ENCODE results near the gene KIF7. TPM values are rescaled to one million over a fixed set of nuclear protein-coding genes. Genes with fewer than 3 reads are reported as not detected.
"Not testable (repeated sequence)": the region's sequence is repeated elsewhere in the genome, so short reads cannot be mapped to it uniquely, and the experiment has no call there.

The KIF7 gene
- total and polyA plus RNA-seq, 4 experiments from 2014 or later: not detected

DNA sequence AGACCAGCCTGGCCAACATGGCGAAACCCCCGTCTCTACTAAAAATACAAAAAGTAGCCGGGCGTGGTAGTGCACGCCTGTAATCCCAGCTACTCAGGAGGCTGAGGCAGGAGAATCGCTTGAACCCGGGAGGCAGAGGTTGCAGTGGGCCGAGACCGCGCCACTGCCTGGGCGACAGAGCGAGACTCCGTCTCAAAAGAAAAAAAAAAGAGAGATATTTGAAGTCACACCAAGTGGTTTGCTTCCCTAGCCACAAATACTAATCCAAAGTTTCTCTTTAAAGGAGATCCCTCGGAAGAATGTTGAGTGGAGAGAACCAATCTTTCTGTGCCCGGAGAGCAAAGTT lies 34.6 kb upstream of the KIF7 start:
- H3K36me3 Mint-ChIP-seq; H3K4me1 ChIP-seq (ENCODE audit: insufficient read depth, low read length); H3K27me3 ChIP-seq (ENCODE audit: insufficient read depth, low read length); DNase-seq; H3K9me3 Mint-ChIP-seq; H3K36me3 ChIP-seq (ENCODE audit: insufficient read depth, low read length); POLR2A ChIA-PET (ENCODE audit: partially characterized antibody); H3K27me3 Mint-ChIP-seq; H3K9me3 ChIP-seq (ENCODE audit: control insufficient read depth in 1 of 2, low read length in 2 of 2); CTCF ChIA-PET (ENCODE audit: partially characterized antibody): not testable (repeated sequence)
- H3K4me1 Mint-ChIP-seq: peaks cover 5 to 21% (median 14%) of the 10 kb centered on the region in 4 donors
- Histone ChIP-seq H3K27ac (ENCODE audit: low read depth, low read length) (peak overlapping the region; percentile 40), H3K4me3 (ENCODE audit: low read length in 2 of 2) (peak overlapping the region; percentile 76 to 98)
- intact Hi-C loops (cut with micrococcal nuclease): loop anchor here (1.0 to 2.0 kb wide), 2 partner anchors 115 to 204 kb away; partner anchors contain the start of gene TICRR
- peak overlapping the region in 5 of 7 donors; percentile 57 to 96 (median 93) for H3K27ac Mint-ChIP-seq
- H3K4me3 Mint-ChIP-seq: peak overlapping the region; percentile 87 to 94 (median 90)

- DNase-seq: no peak
- ChIA-PET POLR2A (ENCODE audit: partially characterized antibody) (no interaction called here), CTCF (ENCODE audit: partially characterized antibody) (no interaction called here)
- H3K36me3 ChIP-seq (ENCODE audit: insufficient read depth, low read length): no peaks in the 10 kb centered on the region
- intact Hi-C loops (cut with micrococcal nuclease): no loop called here
- H3K27ac Mint-ChIP-seq: peak overlapping the region in 1 of 7 donors; percentile 44
- peaks cover 8% of the 10 kb centered on the region for H3K4me1 ChIP-seq (ENCODE audit: insufficient read depth, low read length)
- H3K27ac ChIP-seq (ENCODE audit: low read depth, low read length): no peak overlapping the region
- H3K4me3 Mint-ChIP-seq: no peak overlapping the region
- H3K9me3 Mint-ChIP-seq: no peaks in the 10 kb centered on the region
- no peaks in the 10 kb centered on the region for H3K27me3 Mint-ChIP-seq
- H3K4me1 Mint-ChIP-seq: peaks cover 5 to 21% (median 14%) of the 10 kb centered on the region in 4 donors
- no peaks in the 10 kb centered on the region for H3K9me3 ChIP-seq (ENCODE audit: control insufficient read depth in 1 of 2, low read length in 2 of 2)
- H3K27me3 ChIP-seq (ENCODE audit: insufficient read depth, low read length): no peaks in the 10 kb centered on the region
- H3K36me3 Mint-ChIP-seq: peaks cover 13 to 34% of the 10 kb centered on the region in 2 donors
- no peak overlapping the region for H3K4me3 ChIP-seq (ENCODE audit: low read length in 2 of 2)
These were observed 31.3 kb upstream of the KIF7 start for GRCh38 chr15:89686522-89686921.

DNA sequence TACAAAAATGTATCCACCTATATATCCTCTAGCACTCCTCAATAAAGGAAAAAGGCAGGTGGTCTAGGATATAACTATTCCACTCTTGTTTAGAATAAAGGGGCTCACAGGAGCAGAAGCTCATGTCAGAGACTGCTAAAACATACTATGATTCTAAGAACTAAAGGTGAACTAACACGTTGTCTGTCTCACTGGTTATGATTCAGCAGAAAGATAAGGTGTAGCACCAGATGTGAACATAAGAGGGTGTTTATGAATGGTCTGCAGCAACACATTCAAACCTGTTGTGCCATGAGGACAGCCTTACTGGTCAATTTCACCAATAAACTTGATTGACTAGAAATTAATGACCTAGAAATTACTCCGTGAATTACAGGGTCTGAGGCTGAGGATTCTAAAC lies 30.7 kb upstream of the KIF7 start:
- DNase-seq: no peak
- Histone ChIP-seq H3K36me3 (ENCODE audit: insufficient read depth, low read length) (no peaks in the 10 kb centered on the region), H3K9me3 (ENCODE audit: control insufficient read depth in 1 of 2, low read length in 2 of 2) (no peaks in the 10 kb centered on the region), H3K4me3 (ENCODE audit: low read length in 2 of 2) (no peak overlapping the region), H3K27me3 (ENCODE audit: insufficient read depth, low read length) (no peaks in the 10 kb centered on the region), H3K4me1 (ENCODE audit: insufficient read depth, low read length) (peaks cover 8% of the 10 kb centered on the region), H3K27ac (ENCODE audit: low read depth, low read length) (no peak overlapping the region)
- Mint-ChIP-seq H3K27ac (no peak overlapping the region), H3K27me3 (no peaks in the 10 kb centered on the region), H3K9me3 (no peaks in the 10 kb centered on the region), H3K4me3 (no peak overlapping the region), H3K36me3 (peaks cover 13 to 34% of the 10 kb centered on the region in 2 donors), H3K4me1 (peaks cover 4 to 17% (median 12%) of the 10 kb centered on the region in 4 donors)
- POLR2A ChIA-PET (ENCODE audit: partially characterized antibody): no interaction called here
- intact Hi-C loops (cut with micrococcal nuclease): no loop called here
- CTCF ChIA-PET (ENCODE audit: partially characterized antibody): no interaction called here

DNA sequence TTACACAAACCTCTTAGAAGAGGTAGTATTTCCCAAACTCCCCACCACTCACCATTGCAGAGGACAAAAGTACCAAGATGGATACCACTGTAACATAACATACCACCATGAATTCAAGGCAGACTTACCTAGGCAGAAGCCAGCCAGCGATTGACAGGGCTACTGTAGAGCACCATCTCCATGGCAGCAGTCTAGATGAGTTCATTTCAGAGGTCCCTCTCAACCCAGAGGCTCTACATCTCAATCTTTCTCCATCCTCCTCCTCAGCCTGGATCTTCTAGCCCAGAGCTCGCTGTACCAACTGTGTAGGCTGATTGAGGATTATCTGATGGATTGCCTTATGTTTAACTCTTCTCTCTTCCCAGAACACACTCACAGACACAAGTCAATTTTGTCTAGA lies 25.9 kb upstream of the KIF7 start:
- ChIA-PET CTCF (ENCODE audit: partially characterized antibody) (no interaction called here), POLR2A (ENCODE audit: partially characterized antibody) (no interaction called here)
- Histone ChIP-seq H3K27ac (ENCODE audit: low read depth, low read length) (no peak overlapping the region), H3K4me1 (ENCODE audit: insufficient read depth, low read length) (no peaks in the 10 kb centered on the region), H3K36me3 (ENCODE audit: insufficient read depth, low read length) (no peaks in the 10 kb centered on the region), H3K9me3 (ENCODE audit: control insufficient read depth in 1 of 2, low read length in 2 of 2) (no peaks in the 10 kb centered on the region), H3K27me3 (ENCODE audit: insufficient read depth, low read length) (no peaks in the 10 kb centered on the region), H3K4me3 (ENCODE audit: low read length in 2 of 2) (no peak overlapping the region)
- peaks cover 7 to 30% of the 10 kb centered on the region in 2 donors for H3K36me3 Mint-ChIP-seq
- H3K9me3 Mint-ChIP-seq: no peaks in the 10 kb centered on the region
- intact Hi-C loops (cut with micrococcal nuclease): no loop called here
- H3K4me3 Mint-ChIP-seq: no peak overlapping the region
- H3K27ac Mint-ChIP-seq: no peak overlapping the region
- DNase-seq: no peak
- H3K4me1 Mint-ChIP-seq: no peaks in the 10 kb centered on the region
- H3K27me3 Mint-ChIP-seq: no peaks in the 10 kb centered on the region

- H3K36me3 Mint-ChIP-seq: peaks cover 4 to 27% of the 10 kb centered on the region in 2 donors
- intact Hi-C loops (cut with micrococcal nuclease): no loop called here
- Histone ChIP-seq H3K9me3 (ENCODE audit: control insufficient read depth in 1 of 2, low read length in 2 of 2) (no peaks in the 10 kb centered on the region), H3K36me3 (ENCODE audit: insufficient read depth, low read length) (no peaks in the 10 kb centered on the region), H3K27me3 (ENCODE audit: insufficient read depth, low read length) (no peaks in the 10 kb centered on the region), H3K27ac (ENCODE audit: low read depth, low read length) (no peak overlapping the region), H3K4me1 (ENCODE audit: insufficient read depth, low read length) (no peaks in the 10 kb centered on the region), H3K4me3 (ENCODE audit: low read length in 2 of 2) (no peak overlapping the region)
- no peaks in the 10 kb centered on the region for H3K27me3 Mint-ChIP-seq
- no peaks in the 10 kb centered on the region for H3K9me3 Mint-ChIP-seq
- H3K4me3 Mint-ChIP-seq: no peak overlapping the region
- no peak overlapping the region for H3K27ac Mint-ChIP-seq
- DNase-seq: no peak
- H3K4me1 Mint-ChIP-seq: no peaks in the 10 kb centered on the region
- CTCF ChIA-PET (ENCODE audit: partially characterized antibody): no interaction called here
- POLR2A ChIA-PET (ENCODE audit: partially characterized antibody): no interaction called here
These were observed 25.1 kb upstream of the KIF7 start for GRCh38 chr15:89680282-89680873.

GRCh38 chr15:89679212-89679611 lies 23.9 kb upstream of the KIF7 start, which contains the start of gene PLIN1:
Gene PLIN1 (minus strand): TSS chr15:89679367. CDS start chr15:89677489, 1,878 bp downstream.
- ChIA-PET POLR2A (ENCODE audit: partially characterized antibody) (no interaction called here), CTCF (ENCODE audit: partially characterized antibody) (no interaction called here)
- H3K27ac ChIP-seq (ENCODE audit: low read depth, low read length): no peak within 1 kb of the TSS
- H3K4me3 Mint-ChIP-seq: no peak within 1 kb of the TSS
- no peaks in the 10 kb centered on the region for H3K4me1 ChIP-seq (ENCODE audit: insufficient read depth, low read length)
- no peaks in the 10 kb centered on the region for H3K9me3 Mint-ChIP-seq
- no peak within 1 kb of the TSS for H3K4me3 ChIP-seq (ENCODE audit: low read length in 2 of 2)
- H3K27me3 ChIP-seq (ENCODE audit: insufficient read depth, low read length): no peaks in the 10 kb centered on the region
- peaks cover 3 to 25% of the 10 kb centered on the region in 2 donors for H3K36me3 Mint-ChIP-seq
- DNase-seq: no peak
- H3K27me3 Mint-ChIP-seq: no peaks in the 10 kb centered on the region
- no peak within 1 kb of the TSS for H3K27ac Mint-ChIP-seq
- H3K9me3 ChIP-seq (ENCODE audit: control insufficient read depth in 1 of 2, low read length in 2 of 2): no peaks in the 10 kb centered on the region
- no peaks in the 10 kb centered on the region for H3K4me1 Mint-ChIP-seq
- intact Hi-C loops (cut with micrococcal nuclease): no loop called here
- no peaks in the 10 kb centered on the region for H3K36me3 ChIP-seq (ENCODE audit: insufficient read depth, low read length)

- Mint-ChIP-seq H3K27me3 (peaks cover 0 to 4% of the 10 kb centered on the region in 2 donors), H3K4me3 (no peak overlapping the region), H3K4me1 (no peaks in the 10 kb centered on the region), H3K36me3 (peaks cover 0 to 7% of the 10 kb centered on the region in 2 donors), H3K27ac (no peak overlapping the region), H3K9me3 (no peaks in the 10 kb centered on the region)
- Histone ChIP-seq H3K9me3 (ENCODE audit: control insufficient read depth in 1 of 2, low read length in 2 of 2) (no peaks in the 10 kb centered on the region), H3K27ac (ENCODE audit: low read depth, low read length) (no peak overlapping the region), H3K4me1 (ENCODE audit: insufficient read depth, low read length) (no peaks in the 10 kb centered on the region), H3K27me3 (ENCODE audit: insufficient read depth, low read length) (no peaks in the 10 kb centered on the region), H3K4me3 (ENCODE audit: low read length in 2 of 2) (no peak overlapping the region), H3K36me3 (ENCODE audit: insufficient read depth, low read length) (no peaks in the 10 kb centered on the region)
- DNase-seq: no peak
- CTCF ChIA-PET (ENCODE audit: partially characterized antibody): no interaction called here
- POLR2A ChIA-PET (ENCODE audit: partially characterized antibody): no interaction called here
- intact Hi-C loops (cut with micrococcal nuclease): no loop called here
These were observed 22.1 kb upstream of the KIF7 start for GRCh38 chr15:89677381-89677780.

DNA sequence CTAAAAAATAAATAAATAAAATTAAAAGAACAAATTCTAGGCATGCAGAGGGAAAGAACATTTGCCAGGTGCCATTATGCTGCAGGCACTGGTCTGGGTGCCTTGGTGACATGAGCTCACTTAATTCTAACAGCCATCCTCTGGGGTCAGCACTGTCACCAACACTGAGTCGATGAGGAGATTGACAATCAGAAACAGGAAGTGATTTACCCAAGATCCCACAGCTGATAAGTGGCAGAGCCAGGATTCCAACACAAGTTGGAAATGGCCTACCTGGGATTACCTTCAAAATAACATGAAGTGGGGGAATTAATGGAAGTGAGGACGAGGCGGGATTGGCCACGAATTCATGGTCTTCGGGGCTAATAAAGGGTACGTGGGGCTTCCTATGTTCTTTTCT lies 20.3 kb upstream of the KIF7 start:
- Histone ChIP-seq H3K27me3 (ENCODE audit: insufficient read depth, low read length) (no peaks in the 10 kb centered on the region), H3K36me3 (ENCODE audit: insufficient read depth, low read length) (no peaks in the 10 kb centered on the region), H3K27ac (ENCODE audit: low read depth, low read length) (no peak overlapping the region), H3K9me3 (ENCODE audit: control insufficient read depth in 1 of 2, low read length in 2 of 2) (no peaks in the 10 kb centered on the region), H3K4me1 (ENCODE audit: insufficient read depth, low read length) (no peaks in the 10 kb centered on the region), H3K4me3 (ENCODE audit: low read length in 2 of 2) (no peak overlapping the region)
- Mint-ChIP-seq H3K4me1 (no peaks in the 10 kb centered on the region), H3K27me3 (peaks cover 0 to 4% of the 10 kb centered on the region in 2 donors), H3K4me3 (no peak overlapping the region), H3K36me3 (no peaks in the 10 kb centered on the region), H3K27ac (no peak overlapping the region), H3K9me3 (no peaks in the 10 kb centered on the region)
- POLR2A ChIA-PET (ENCODE audit: partially characterized antibody): no interaction called here
- DNase-seq: no peak
- intact Hi-C loops (cut with micrococcal nuclease): no loop called here
- CTCF ChIA-PET (ENCODE audit: partially characterized antibody): interaction anchor here (1.3 kb wide), 1 partner anchor 199 kb away, joined by 3 read pairs; no protein-coding TSS in a partner anchor

All from CD4-positive, alpha-beta memory T cell (primary cell).